D341Med (cell line): ENCODE measurements around the gene PDZD4.

ENCODE experiments used
- DNase-seq: peaks from one replicate; pipeline ENCODE4 v3.0.0; 2012; ENCODE audit warnings: low spot score

Gene PDZD4

DNA sequence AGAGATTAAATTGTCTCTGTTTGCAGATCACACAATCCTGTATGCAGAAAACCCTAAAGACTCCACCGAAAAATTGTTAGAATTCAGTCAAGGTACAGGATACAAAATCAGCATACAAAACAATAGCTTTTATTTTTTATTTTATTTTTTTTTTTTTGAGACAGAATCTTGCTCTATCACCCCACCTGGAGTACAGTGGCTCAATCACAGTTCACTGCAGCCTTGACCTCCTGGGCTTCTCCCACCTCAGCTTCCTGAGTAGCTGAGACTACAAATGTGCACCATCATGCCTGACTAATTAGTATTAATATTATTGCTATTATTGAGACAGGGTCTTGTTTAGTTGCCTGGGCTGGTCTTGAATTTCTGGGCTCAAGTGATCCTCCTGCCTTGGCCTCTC is 75.2 kb downstream of the PDZD4 start:
- no peak for DNase-seq
